ENCODE results near the gene C16orf92.
A peak's percentile ranks its signal among the peaks of the same experiment; 100 is the strongest.

C16orf92 gene

GRCh38 chr16:29985271-29985811 is 37.7 kb upstream of the C16orf92 start:
- Mint-ChIP-seq H3K4me3 (no peak overlapping the region), H3K9me3 (no peaks in the 10 kb centered on the region), H3K36me3 (peaks cover 67% of the 10 kb centered on the region), H3K27me3 (no peaks in the 10 kb centered on the region), H3K27ac (no peak overlapping the region), H3K4me1 (no peaks in the 10 kb centered on the region)
- ATAC-seq: no peak

GRCh38 chr16:29986231-29986630 is 36.8 kb upstream of the C16orf92 start:
- Mint-ChIP-seq H3K36me3 (peaks cover 69% of the 10 kb centered on the region), H3K9me3 (no peaks in the 10 kb centered on the region), H3K27me3 (no peaks in the 10 kb centered on the region), H3K4me1 (no peaks in the 10 kb centered on the region), H3K27ac (no peak overlapping the region), H3K4me3 (no peak overlapping the region)
- no peak for ATAC-seq

- H3K4me3 Mint-ChIP-seq: no peak overlapping the region
- no peak for ATAC-seq
- H3K4me1 Mint-ChIP-seq: no peaks in the 10 kb centered on the region
- no peaks in the 10 kb centered on the region for H3K27me3 Mint-ChIP-seq
- peaks cover 69% of the 10 kb centered on the region for H3K36me3 Mint-ChIP-seq
- no peaks in the 10 kb centered on the region for H3K9me3 Mint-ChIP-seq
- H3K27ac Mint-ChIP-seq: no peak overlapping the region
These were observed 36.1 kb upstream of the C16orf92 start for GRCh38 chr16:29986931-29987330.

GRCh38 chr16:29987371-29988085 is 35.5 kb upstream of the C16orf92 start:
- no peak overlapping the region for H3K27ac Mint-ChIP-seq
- peaks cover 66% of the 10 kb centered on the region for H3K36me3 Mint-ChIP-seq
- no peak for ATAC-seq
- H3K4me1 Mint-ChIP-seq: no peaks in the 10 kb centered on the region
- H3K4me3 Mint-ChIP-seq: no peak overlapping the region
- no peaks in the 10 kb centered on the region for H3K27me3 Mint-ChIP-seq
- no peaks in the 10 kb centered on the region for H3K9me3 Mint-ChIP-seq

- H3K9me3 Mint-ChIP-seq: no peaks in the 10 kb centered on the region
- H3K4me1 Mint-ChIP-seq: no peaks in the 10 kb centered on the region
- no peak overlapping the region for H3K27ac Mint-ChIP-seq
- no peak overlapping the region for H3K4me3 Mint-ChIP-seq
- H3K36me3 Mint-ChIP-seq: peaks cover 59% of the 10 kb centered on the region
- ATAC-seq: no peak
- H3K27me3 Mint-ChIP-seq: no peaks in the 10 kb centered on the region
These were observed 34.5 kb upstream of the C16orf92 start for GRCh38 chr16:29988346-29989075.

- no peaks in the 10 kb centered on the region for H3K9me3 Mint-ChIP-seq
- H3K27me3 Mint-ChIP-seq: no peaks in the 10 kb centered on the region
- no peak for ATAC-seq
- no peak overlapping the region for H3K4me3 Mint-ChIP-seq
- no peak overlapping the region for H3K27ac Mint-ChIP-seq
- H3K4me1 Mint-ChIP-seq: peaks cover 7% of the 10 kb centered on the region
- H3K36me3 Mint-ChIP-seq: peaks cover 58% of the 10 kb centered on the region
These were observed 33.7 kb upstream of the C16orf92 start for GRCh38 chr16:29989111-29989858.

- H3K36me3 Mint-ChIP-seq: peaks cover 58% of the 10 kb centered on the region
- H3K27ac Mint-ChIP-seq: no peak overlapping the region
- no peak for ATAC-seq
- H3K27me3 Mint-ChIP-seq: no peaks in the 10 kb centered on the region
- H3K9me3 Mint-ChIP-seq: no peaks in the 10 kb centered on the region
- H3K4me1 Mint-ChIP-seq: peaks cover 14% of the 10 kb centered on the region
- H3K4me3 Mint-ChIP-seq: no peak overlapping the region
These were observed 33.0 kb upstream of the C16orf92 start for GRCh38 chr16:29990034-29990433.

GRCh38 chr16:29990883-29991570 is 32.0 kb upstream of the C16orf92 start:
- no peaks in the 10 kb centered on the region for H3K9me3 Mint-ChIP-seq
- peaks cover 48% of the 10 kb centered on the region for H3K36me3 Mint-ChIP-seq
- no peaks in the 10 kb centered on the region for H3K27me3 Mint-ChIP-seq
- H3K27ac Mint-ChIP-seq: no peak overlapping the region
- H3K4me1 Mint-ChIP-seq: peaks cover 19% of the 10 kb centered on the region
- no peak overlapping the region for H3K4me3 Mint-ChIP-seq
- ATAC-seq: no peak

- ATAC-seq: no peak
- Mint-ChIP-seq H3K4me1 (peaks cover 24% of the 10 kb centered on the region), H3K27ac (no peak overlapping the region), H3K36me3 (peaks cover 43% of the 10 kb centered on the region), H3K4me3 (no peak overlapping the region), H3K9me3 (no peaks in the 10 kb centered on the region), H3K27me3 (no peaks in the 10 kb centered on the region)
These were observed 31.5 kb upstream of the C16orf92 start for GRCh38 chr16:29991571-29991904.

GRCh38 chr16:29992344-29992967 is 30.5 kb upstream of the C16orf92 start:
- Mint-ChIP-seq H3K4me3 (no peak overlapping the region), H3K9me3 (no peaks in the 10 kb centered on the region), H3K4me1 (peaks cover 30% of the 10 kb centered on the region), H3K27ac (no peak overlapping the region), H3K27me3 (no peaks in the 10 kb centered on the region), H3K36me3 (peaks cover 40% of the 10 kb centered on the region)
- ATAC-seq: no peak

GRCh38 chr16:29993191-29993902 is 29.7 kb upstream of the C16orf92 start:
- peaks cover 33% of the 10 kb centered on the region for H3K36me3 Mint-ChIP-seq
- no peak overlapping the region for H3K4me3 Mint-ChIP-seq
- peaks cover 30% of the 10 kb centered on the region for H3K4me1 Mint-ChIP-seq
- H3K9me3 Mint-ChIP-seq: no peaks in the 10 kb centered on the region
- no peak for ATAC-seq
- no peaks in the 10 kb centered on the region for H3K27me3 Mint-ChIP-seq
- H3K27ac Mint-ChIP-seq: no peak overlapping the region

- Mint-ChIP-seq H3K36me3 (peaks cover 30% of the 10 kb centered on the region), H3K27me3 (no peaks in the 10 kb centered on the region), H3K4me3 (peak overlapping the region; percentile 97), H3K4me1 (peaks cover 31% of the 10 kb centered on the region), H3K27ac (peak overlapping the region; percentile 88), H3K9me3 (no peaks in the 10 kb centered on the region)
- ATAC-seq: no peak
These were observed 28.9 kb upstream of the C16orf92 start for GRCh38 chr16:29993903-29994599.

GRCh38 chr16:29994600-29995323 is 28.2 kb upstream of the C16orf92 start:
- Mint-ChIP-seq H3K9me3 (no peaks in the 10 kb centered on the region), H3K27ac (peak overlapping the region; percentile 88), H3K27me3 (no peaks in the 10 kb centered on the region), H3K4me3 (peak overlapping the region; percentile 97), H3K36me3 (peaks cover 30% of the 10 kb centered on the region), H3K4me1 (peaks cover 38% of the 10 kb centered on the region)
- ATAC-seq: peak; percentile 72

All from stimulated activated memory B cell treated with anti-CD40 and anti-IgM and Interleukin-4, amounts not matched to agents 10 μg/mL and 1 μg/mL and 100 μg/mL, for 72 hours (primary cell).